OCI-LY7 (cell line): Measurements from ENCODE around the gene CTNNBL1.

ENCODE experiments used
- EZH2phosphoT487 ChIP-seq: fragments of 200-600 bp; sonication (generic); IDR thresholded peaks from 2 replicates; pipeline ENCODE4 v1.6.1; 2018; ENCODE audit warnings: low read depth, borderline replicate concordance, mild to moderate bottlenecking, mixed run types, antibody characterized with exemption, low read length, moderate library complexity, mixed read lengths
- TF ChIP-seq, protein P1 (sequence below): fragments of 200-600 bp; sonication (generic); conservative IDR thresholded peaks from 2 replicates; pipeline ENCODE4 v1.5.1; 2014; ENCODE audit warnings: mild to moderate bottlenecking, antibody characterized with exemption, low read length, moderate library complexity, mixed read lengths

DNA sequence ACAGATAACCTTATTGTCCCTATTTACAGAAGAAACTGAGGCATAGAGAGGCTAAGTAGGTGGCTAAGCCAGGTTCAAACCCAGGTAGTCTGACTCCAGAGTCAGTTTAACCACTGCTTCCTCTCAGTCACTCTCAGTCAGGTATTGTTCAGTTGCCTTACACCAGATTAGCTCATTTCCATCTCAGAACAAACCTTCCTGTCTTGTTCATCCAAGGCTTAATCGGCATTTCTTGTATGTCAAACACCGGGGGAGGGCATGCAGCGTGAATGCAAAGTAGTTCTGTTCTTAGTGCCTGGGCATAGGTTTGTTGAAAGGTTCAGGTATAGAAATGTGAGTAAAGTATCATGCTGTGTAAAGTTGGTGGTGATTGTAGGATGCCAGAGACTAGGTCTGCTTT lies 51.7 kb downstream of the CTNNBL1 start:
- TF ChIP-seq, protein P1, sequence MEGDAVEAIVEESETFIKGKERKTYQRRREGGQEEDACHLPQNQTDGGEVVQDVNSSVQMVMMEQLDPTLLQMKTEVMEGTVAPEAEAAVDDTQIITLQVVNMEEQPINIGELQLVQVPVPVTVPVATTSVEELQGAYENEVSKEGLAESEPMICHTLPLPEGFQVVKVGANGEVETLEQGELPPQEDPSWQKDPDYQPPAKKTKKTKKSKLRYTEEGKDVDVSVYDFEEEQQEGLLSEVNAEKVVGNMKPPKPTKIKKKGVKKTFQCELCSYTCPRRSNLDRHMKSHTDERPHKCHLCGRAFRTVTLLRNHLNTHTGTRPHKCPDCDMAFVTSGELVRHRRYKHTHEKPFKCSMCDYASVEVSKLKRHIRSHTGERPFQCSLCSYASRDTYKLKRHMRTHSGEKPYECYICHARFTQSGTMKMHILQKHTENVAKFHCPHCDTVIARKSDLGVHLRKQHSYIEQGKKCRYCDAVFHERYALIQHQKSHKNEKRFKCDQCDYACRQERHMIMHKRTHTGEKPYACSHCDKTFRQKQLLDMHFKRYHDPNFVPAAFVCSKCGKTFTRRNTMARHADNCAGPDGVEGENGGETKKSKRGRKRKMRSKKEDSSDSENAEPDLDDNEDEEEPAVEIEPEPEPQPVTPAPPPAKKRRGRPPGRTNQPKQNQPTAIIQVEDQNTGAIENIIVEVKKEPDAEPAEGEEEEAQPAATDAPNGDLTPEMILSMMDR: no peak
- no peak for TF ChIP-seq EZH2phosphoT487
